Fibroblast of the aortic adventitia (primary cell): ENCODE measurements around the gene GNB2. TPM values are rescaled to one million over a fixed set of nuclear protein-coding genes. Genes with fewer than 3 reads are reported as not detected.

ENCODE experiments used
- DNase-seq: peaks from one replicate; pipeline ENCODE4 v3.0.0-alpha.2; 2010; ENCODE audit warnings: low read depth
- H3K4me3 ChIP-seq: 2 replicates; pipeline ENCODE4 v1.5.1; 2011; ENCODE audit warnings: low read depth, mild to moderate bottlenecking, control low read depth, low read length, moderate library complexity
- total RNA-seq: library from RNA; depleted of rRNA; stranded (reverse); fragments of >200 nt; gene quantifications from 2 replicates; pipeline ENCODE4 v1.2.3, GENCODE V29; 2012; ENCODE audit warnings: low replicate concordance
- TF ChIP-seq, protein P1 (sequence below): IDR thresholded peaks from 2 replicates; pipeline ENCODE4 v1.5.1; 2011; ENCODE audit warnings: mild to moderate bottlenecking, low read length, control low read depth, inconsistent platforms; ENCODE audit not compliant: insufficient read depth

The GNB2 gene
- total RNA-seq, 1 donor: 89.1 TPM

DNA sequence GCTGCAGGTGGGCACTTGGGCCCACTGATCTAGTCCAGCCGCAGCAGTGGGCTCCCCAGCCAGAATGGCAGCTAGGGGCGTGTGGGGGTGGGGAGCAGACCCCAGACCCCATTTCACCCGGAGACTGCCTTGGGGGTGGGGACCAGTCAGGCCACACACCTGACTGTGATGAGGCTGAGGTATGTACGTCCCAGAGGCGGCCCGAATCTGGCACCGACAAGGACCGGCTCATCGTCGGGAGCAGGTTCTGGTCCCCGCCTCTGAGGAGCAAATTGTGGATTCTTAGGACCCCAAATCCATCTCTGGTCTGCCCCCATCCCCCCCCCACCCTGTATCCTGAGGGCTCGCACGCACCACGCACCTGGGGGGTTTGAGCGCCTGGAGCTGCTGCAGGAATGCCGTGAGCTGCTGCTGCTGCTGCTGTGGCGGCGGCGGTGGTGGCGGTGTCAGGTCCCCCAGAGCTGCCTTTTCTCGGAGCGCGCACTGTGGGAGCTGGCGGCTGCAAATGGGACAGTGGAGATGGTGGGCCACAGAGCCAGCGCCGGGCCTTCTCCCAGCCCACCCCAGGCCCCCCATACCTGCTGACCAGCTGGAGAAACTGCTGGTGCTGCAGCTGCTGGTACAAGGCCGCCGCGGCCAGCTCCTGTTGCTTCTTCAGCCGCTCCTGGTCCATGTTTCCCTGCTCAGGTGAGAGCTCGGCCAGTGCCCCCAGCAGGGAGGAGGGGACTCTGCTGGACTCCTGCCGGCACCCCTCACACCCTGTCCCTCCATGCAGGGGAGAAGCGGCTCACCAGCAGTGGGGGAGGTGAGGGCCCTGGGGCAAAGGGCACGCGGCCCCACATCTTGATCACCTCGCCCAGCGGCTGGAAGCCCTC, 10.4 kb downstream of the GNB2 start:
- TF ChIP-seq, protein P1, sequence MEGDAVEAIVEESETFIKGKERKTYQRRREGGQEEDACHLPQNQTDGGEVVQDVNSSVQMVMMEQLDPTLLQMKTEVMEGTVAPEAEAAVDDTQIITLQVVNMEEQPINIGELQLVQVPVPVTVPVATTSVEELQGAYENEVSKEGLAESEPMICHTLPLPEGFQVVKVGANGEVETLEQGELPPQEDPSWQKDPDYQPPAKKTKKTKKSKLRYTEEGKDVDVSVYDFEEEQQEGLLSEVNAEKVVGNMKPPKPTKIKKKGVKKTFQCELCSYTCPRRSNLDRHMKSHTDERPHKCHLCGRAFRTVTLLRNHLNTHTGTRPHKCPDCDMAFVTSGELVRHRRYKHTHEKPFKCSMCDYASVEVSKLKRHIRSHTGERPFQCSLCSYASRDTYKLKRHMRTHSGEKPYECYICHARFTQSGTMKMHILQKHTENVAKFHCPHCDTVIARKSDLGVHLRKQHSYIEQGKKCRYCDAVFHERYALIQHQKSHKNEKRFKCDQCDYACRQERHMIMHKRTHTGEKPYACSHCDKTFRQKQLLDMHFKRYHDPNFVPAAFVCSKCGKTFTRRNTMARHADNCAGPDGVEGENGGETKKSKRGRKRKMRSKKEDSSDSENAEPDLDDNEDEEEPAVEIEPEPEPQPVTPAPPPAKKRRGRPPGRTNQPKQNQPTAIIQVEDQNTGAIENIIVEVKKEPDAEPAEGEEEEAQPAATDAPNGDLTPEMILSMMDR: no peak
- DNase-seq: no peak
- H3K4me3 ChIP-seq: no peak overlapping the region

DNA sequence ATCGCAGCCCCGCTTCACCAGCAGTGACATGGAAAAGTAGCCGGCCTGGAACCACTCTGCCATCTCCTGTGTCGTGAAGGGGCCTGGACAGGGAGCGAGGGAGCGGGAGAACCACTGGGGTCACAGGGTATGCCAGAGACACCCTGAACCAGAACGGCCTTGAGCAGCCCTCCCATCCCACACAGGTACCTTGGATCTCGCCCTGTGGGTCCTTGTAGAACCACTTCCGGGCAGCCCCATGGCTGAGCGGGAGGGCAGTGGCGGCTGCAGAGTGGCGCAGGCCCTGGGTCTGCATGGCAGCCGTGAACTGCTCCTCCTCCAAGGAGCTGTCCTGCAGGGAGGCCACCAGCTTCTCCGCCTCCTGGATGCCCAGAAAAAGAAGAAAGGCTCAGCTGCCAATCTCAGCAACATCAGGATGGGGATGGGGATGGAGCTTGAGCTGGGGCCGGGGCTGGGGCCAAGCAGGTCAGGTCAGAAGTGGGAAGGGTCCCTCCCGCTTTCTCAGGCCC, 11.0 kb downstream of the GNB2 start:
- no peak for DNase-seq
- TF ChIP-seq, protein P1: no peak
- H3K4me3 ChIP-seq: no peak overlapping the region

DNA sequence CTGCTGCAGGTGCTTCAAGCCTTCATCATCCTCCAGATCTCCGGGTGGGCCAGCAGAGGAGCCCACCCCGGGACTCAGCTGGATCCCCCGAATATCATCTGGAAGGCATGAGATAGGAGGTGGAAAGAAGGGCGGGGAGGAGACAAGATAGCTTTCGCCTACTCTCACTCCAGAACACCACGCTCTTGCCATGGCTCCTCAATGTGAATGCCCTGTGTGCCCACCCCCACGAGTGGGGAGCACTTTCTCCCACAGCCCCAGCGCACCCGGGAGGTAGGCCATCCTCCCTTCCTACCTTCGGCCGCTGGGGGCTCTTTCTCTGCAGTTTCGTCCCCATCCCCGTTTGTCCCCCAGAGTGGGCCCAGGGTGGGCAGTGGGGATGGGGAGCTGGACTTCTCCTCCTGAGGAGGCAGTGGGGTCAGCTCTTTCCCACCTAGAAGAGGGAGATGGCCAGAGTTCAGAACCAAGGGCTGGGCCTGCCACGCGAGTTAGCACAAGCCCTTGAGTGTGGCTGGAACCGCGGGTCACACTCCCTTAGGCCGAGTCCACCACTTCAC, 11.6 kb downstream of the GNB2 start:
- TF ChIP-seq, protein P1: no peak
- H3K4me3 ChIP-seq: no peak overlapping the region
- no peak for DNase-seq

DNA sequence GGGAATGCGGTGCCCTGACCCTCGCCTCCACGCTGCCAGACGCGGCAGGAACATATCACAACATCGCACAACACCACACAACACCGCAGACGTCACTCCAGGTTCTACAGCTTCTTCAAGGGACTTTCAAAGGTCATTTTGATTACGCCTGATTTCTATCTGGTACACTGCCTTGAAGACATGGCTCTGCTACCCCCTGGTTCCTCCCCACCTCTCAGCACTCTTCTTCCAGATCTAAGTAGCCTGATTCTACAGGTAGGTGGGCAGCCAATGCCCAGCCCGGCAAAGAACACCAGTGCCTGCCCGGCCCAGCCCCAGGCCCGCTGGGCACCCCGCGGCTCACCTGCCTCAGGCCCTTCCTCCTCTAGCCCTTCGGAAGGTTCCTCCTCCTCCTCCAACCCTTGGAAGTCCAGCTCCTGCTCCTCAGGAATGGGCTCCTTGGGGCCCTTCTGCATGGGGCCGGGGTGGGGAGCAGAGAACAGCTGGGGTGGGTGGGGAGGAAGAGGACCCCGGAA, 12.1 kb downstream of the GNB2 start:
- TF ChIP-seq, protein P1: no peak
- no peak overlapping the region for H3K4me3 ChIP-seq
- DNase-seq: no peak

DNA sequence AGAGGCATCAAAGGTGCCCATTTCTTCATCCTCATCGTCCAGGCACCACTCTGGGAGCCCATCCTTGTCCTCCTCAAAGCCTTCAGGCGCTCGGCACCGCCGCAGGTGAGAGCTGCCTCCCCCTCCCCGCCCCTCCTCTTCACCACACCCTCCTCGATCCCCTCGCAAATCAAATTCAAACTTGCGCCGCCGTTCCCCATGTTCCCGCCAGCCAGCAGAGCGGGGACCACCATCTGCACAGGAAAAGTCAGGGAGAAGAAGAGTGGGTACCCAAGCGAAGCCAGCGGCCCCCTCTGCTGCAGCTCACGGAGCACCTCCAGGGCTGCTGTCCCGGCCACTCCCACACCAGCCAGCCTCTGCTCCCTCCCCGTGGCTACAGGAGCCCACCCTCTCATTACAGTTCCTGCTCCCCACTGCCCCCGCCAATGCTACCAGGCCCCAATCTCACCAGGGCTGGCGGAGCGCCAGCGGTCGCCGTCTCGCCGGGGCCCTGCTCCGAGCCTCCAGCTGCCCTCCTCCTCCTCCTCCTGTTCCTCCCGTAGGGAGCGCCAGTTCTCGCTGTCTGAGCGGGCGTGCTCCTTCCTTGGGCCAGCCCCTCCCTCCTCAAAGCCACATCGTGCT, 12.8 kb downstream of the GNB2 start:
- TF ChIP-seq, protein P1: no peak
- no peak for DNase-seq

DNA sequence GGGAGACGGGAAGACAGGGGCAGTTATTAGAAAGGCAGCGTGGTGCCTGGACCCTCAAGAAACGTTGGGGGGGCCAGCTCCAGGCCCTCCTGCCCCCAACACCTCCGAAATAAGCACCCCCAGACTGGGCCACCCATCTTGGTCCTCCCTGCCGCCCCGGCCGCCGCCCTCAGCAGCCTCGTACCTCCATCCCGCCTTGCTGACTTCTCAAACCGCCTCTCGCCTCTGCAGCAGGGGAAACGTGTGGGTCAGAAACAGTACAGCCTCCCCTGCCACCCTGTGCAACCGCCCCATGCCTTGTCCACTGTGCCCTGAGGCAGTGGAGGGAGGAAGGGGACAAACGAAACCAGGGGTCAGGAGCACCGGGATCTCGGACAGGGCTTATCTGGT, 13.3 kb downstream of the GNB2 start:
- DNase-seq: no peak
- H3K4me3 ChIP-seq: no peak overlapping the region
- TF ChIP-seq, protein P1: no peak

More for the DNA sequence above, 12.8 kb downstream of the GNB2 start:
- no peak overlapping the region for H3K4me3 ChIP-seq
